K562 (cell line): ENCODE results near the gene HEG1. TPM values are rescaled to one million over a fixed set of nuclear protein-coding genes. Genes with fewer than 3 reads are reported as not detected.

Experiments used
- ATAC-seq: fragments of 200-7000 bp; cut with Tn5 transposase; 3 replicates; pipeline ENCODE4 v1.9.1; 2020; ENCODE audit warnings: moderate library complexity
- BruUV-seq: library from RNA; stranded (reverse); fragments of 400-500 nt; replicated peaks from 2 replicates; lab custom pipeline; 2021; lab: Mats Ljungman, UMichigan
- CTCF ChIA-PET: fragments of 300-600 bp; formaldehyde crosslinking; extraction: SDS; loops from one replicate; lab custom pipeline; 2021; ENCODE audit warnings: low intra/inter-chr PET ratio; lab: Yijun Ruan, JAX
- POLR2A ChIA-PET: fragments of 300-600, 350-650 bp; sonication (Branson Sonifier 250); formaldehyde crosslinking; extraction: SDS; loops from one replicate; lab custom pipeline; 2021; ENCODE audit warnings: antibody characterized with exemption, inconsistent platforms; lab: Yijun Ruan, JAX
- DNase-seq, 4 experiments: peaks; one replicate each; pipeline versions ENCODE4 v3.0.0 to v3.0.0-alpha.2; 2011 to 2018; ENCODE audit warnings: low spot score in 3 of 4, mixed read lengths in 3 of 4; ENCODE audit errors: extremely low read depth in 1 of 4
- FAIRE-seq: peaks from 2 replicates; lab custom pipeline; 2011; peaks lifted over from hg19 to GRCh38; lab: Jason Lieb, UNC
- H2AFZ ChIP-seq: 2 replicates; pipeline ENCODE4 v1.6.0; 2011; ENCODE audit warnings: low read depth, low read length, control low read depth, inconsistent platforms
- H3K27ac ChIP-seq: fragments of 200-600 bp; 3 replicates; pipeline ENCODE4 v1.8.0; 2011; ENCODE audit warnings: low read depth, mild to moderate bottlenecking, control low read depth, inconsistent platforms, low read length, moderate library complexity, mixed read lengths; ENCODE audit errors: extremely low read depth
- H3K27me3 ChIP-seq, 2 experiments: fragments of 300-600 bp in 1 of 2; 2 replicates in 1 of 2; 3 replicates in 1 of 2; pipeline versions ENCODE4 v1.6.0 to v1.8.0; 2011; ENCODE audit warnings: inconsistent platforms in 2 of 2, low read length in 2 of 2, mild to moderate bottlenecking in 1 of 2, mixed read lengths in 1 of 2, moderate library complexity in 1 of 2; ENCODE audit not compliant: control insufficient read depth in 2 of 2, insufficient read depth in 2 of 2
- H3K36me3 ChIP-seq: fragments of 300-600 bp; 3 replicates; pipeline ENCODE4 v1.8.0; 2011; ENCODE audit warnings: mild to moderate bottlenecking, low read length, inconsistent platforms; ENCODE audit not compliant: control insufficient read depth, insufficient read depth
- H3K4me1 ChIP-seq, 2 experiments: fragments of 200-600 bp in 1 of 2; replicated peaks in 1 of 2; 2 replicates in 1 of 2; 3 replicates in 1 of 2; pipeline versions ENCODE4 v1.5.1 to v1.8.0; 2011; ENCODE audit warnings: inconsistent platforms in 2 of 2, low read length in 2 of 2, mild to moderate bottlenecking in 1 of 2, mixed read lengths in 1 of 2, moderate library complexity in 1 of 2; ENCODE audit not compliant: control insufficient read depth in 2 of 2, insufficient read depth in 2 of 2
- H3K4me2 ChIP-seq: 2 replicates; pipeline ENCODE4 v1.6.1; 2011; ENCODE audit warnings: low read length, control low read depth, inconsistent platforms, mixed read lengths; ENCODE audit not compliant: insufficient read depth
- H3K4me3 ChIP-seq: fragments of 200-600 bp; sonication (generic), shearing (Covaris generic); 2 replicates; pipeline ENCODE4 v1.5.1; 2016; ENCODE audit warnings: control low read depth, inconsistent platforms
- H3K79me2 ChIP-seq: fragments of 200-600 bp; 3 replicates; pipeline ENCODE4 v1.8.0; 2011; ENCODE audit warnings: low read length, inconsistent platforms; ENCODE audit not compliant: control insufficient read depth, insufficient read depth
- H3K9ac ChIP-seq, 2 experiments: 2 replicates each; pipeline versions ENCODE4 v1.6.0 to v1.6.1; 2011; ENCODE audit warnings: low read depth in 2 of 2, low read length in 2 of 2, control low read depth in 1 of 2, inconsistent platforms in 1 of 2, mild to moderate bottlenecking in 1 of 2, mixed read lengths in 1 of 2; ENCODE audit not compliant: insufficient read depth in 1 of 2
- H3K9me1 ChIP-seq: one replicate; pipeline ENCODE4 v1.6.0; 2011; ENCODE audit warnings: inconsistent platforms, mild to moderate bottlenecking, low read length, moderate library complexity; ENCODE audit not compliant: control insufficient read depth, insufficient read depth
- H3K9me3 ChIP-seq: replicated peaks from 2 replicates; pipeline ENCODE4 v1.5.1; 2011; ENCODE audit warnings: low read depth, low read length, inconsistent platforms; ENCODE audit not compliant: control insufficient read depth, insufficient read depth
- H4K20me1 ChIP-seq: replicated peaks from 2 replicates; pipeline ENCODE4 v1.6.1; 2011; ENCODE audit warnings: low read length, inconsistent platforms, mixed read lengths; ENCODE audit not compliant: control insufficient read depth, insufficient read depth
- BCL6 ChIP-seq: fragments of 250-450 bp; sonication (Bioruptor Pico); IDR thresholded peaks from 2 replicates; pipeline ENCODE4 v1.4.0; 2020
- FIP1L1 ChIP-seq: fragments of 200-400 bp; formaldehyde crosslinking; IDR thresholded peaks from 2 replicates; pipeline ENCODE4 v1.6.1; 2018; ENCODE audit warnings: mild to moderate bottlenecking, low read depth, low read length; ENCODE audit not compliant: poor library complexity, severe bottlenecking
- FOXJ3 ChIP-seq: sonication (generic); formaldehyde crosslinking; IDR thresholded peaks from 2 replicates; pipeline ENCODE4 v1.4.0; 2020; ENCODE audit warnings: mild to moderate bottlenecking, missing genetic modification reagents
- HNRNPLL ChIP-seq: fragments of 200-400 bp; formaldehyde crosslinking; IDR thresholded peaks from 2 replicates; pipeline ENCODE4 v1.6.1; 2017; ENCODE audit warnings: low read length, low read depth, mild to moderate bottlenecking; ENCODE audit not compliant: poor library complexity, severe bottlenecking
- MAFK ChIP-seq: IDR thresholded peaks from 2 replicates; pipeline ENCODE4 v1.6.1; 2011; ENCODE audit warnings: low read length, improper control_type of control experiment
- MNT ChIP-seq, 2 experiments: fragments of 450-650 bp; conservative IDR thresholded peaks; 2 replicates each; pipeline ENCODE4 v1.6.1; 2017; ENCODE audit warnings: mild to moderate bottlenecking in 2 of 2, moderate library complexity in 2 of 2
- POLR2A ChIP-seq: fragments of 450-650 bp; conservative IDR thresholded peaks from 2 replicates; pipeline ENCODE4 v1.6.1; 2016
- RERE ChIP-seq: sonication (generic); formaldehyde crosslinking; IDR thresholded peaks from 2 replicates; pipeline ENCODE4 v1.8.0; 2023; ENCODE audit warnings: missing genetic modification reagents, mild to moderate bottlenecking, borderline replicate concordance
- SMAD1 ChIP-seq: fragments of 150-350 bp; IDR thresholded peaks from 2 replicates; pipeline ENCODE4 v1.6.1; 2014; ENCODE audit warnings: low read length, low read depth; ENCODE audit not compliant: partially characterized antibody
- SRSF9 ChIP-seq: fragments of 200-400 bp; formaldehyde crosslinking; IDR thresholded peaks from 2 replicates; pipeline ENCODE4 v1.6.1; 2017; ENCODE audit warnings: low read depth, low read length, borderline replicate concordance
- ZBTB33 ChIP-seq: sonication (generic); formaldehyde crosslinking; IDR thresholded peaks from 2 replicates; pipeline ENCODE4 v1.8.1; 2023; ENCODE audit warnings: mild to moderate bottlenecking, missing genetic modification reagents
- ZNF668 ChIP-seq: fragments of 250-450 bp; sonication (Bioruptor Pico); IDR thresholded peaks from 2 replicates; pipeline ENCODE4 v1.8.0; 2022; ENCODE audit warnings: mild to moderate bottlenecking, inconsistent platforms
- WGBS: fragments of 100-300 bp; shearing (Covaris generic); methylation state at CpG from one replicate; pipeline ENCODE4 v1.1.6; 2016; ENCODE audit warnings: low coverage, mixed read lengths; ENCODE audit not compliant: insufficient coverage; ENCODE audit errors: missing lambda C conversion rate; 5-methylcytosine and 5-hydroxymethylcytosine counted together
- in situ Hi-C: fragments of 300-500 bp; cut with MboI; formaldehyde crosslinking; loops from 4 replicates; pipeline ENCODE4 v1.15.0; 2018; ENCODE audit warnings: inconsistent platforms, mixed read lengths
- intact Hi-C: fragments of 100-400 bp; cut with micrococcal nuclease; formaldehyde crosslinking; loops from 2 replicates; pipeline ENCODE4 v1.14.2; 2022
- polyA plus RNA-seq, 8 experiments: library from polyadenylated mRNA; depleted of rRNA in 4 of 8; stranded (reverse) in 5 of 8; unstranded in 3 of 8; fragments of >200 nt; fragmentation: Nextera tagmentation in 2 of 8; fragmentation: Illumina TruSeq in 1 of 8; extraction: Ambion mirVana in 2 of 8; extraction: Trizol in 1 of 8; gene quantifications; 2 replicates each; pipeline versions ENCODE4 v1.2.1 to v1.2.3, GENCODE V29; 2011 to 2014; ENCODE audit warnings: inconsistent platforms in 1 of 8, missing spikeins in 1 of 8
- total RNA-seq, 7 experiments: library from RNA; depleted of rRNA in 6 of 7; stranded (reverse); fragments of >200 nt in 6 of 7; fragmentation: Illumina TruSeq in 2 of 7; extraction: Trizol in 2 of 7; gene quantifications; 2 replicates each; pipeline versions ENCODE4 v1.2.1 to v1.2.3, GENCODE V29; 2011 to 2021; ENCODE audit warnings: low replicate concordance in 1 of 7

The HEG1 gene
- total and polyA plus RNA-seq, 9 of the 15 experiments (the other 6 are each of a cell fraction or from before 2014, with no cell fraction given): 0.24 TPM; not detected in 8

GRCh38 chr3:125039131-125040100, 16.4 kb downstream of the HEG1 start:
- Histone ChIP-seq H3K9ac (no peak overlapping the region), H3K27ac (no peak overlapping the region), H2AFZ (no peak overlapping the region), H3K9me3 (no peaks in the 10 kb centered on the region), H3K9me1 (no peaks in the 10 kb centered on the region), H3K4me1 (no peaks in the 10 kb centered on the region), H4K20me1 (no peaks in the 10 kb centered on the region), H3K36me3 (no peaks in the 10 kb centered on the region), H3K4me3 (no peak overlapping the region), H3K4me2 (no peak overlapping the region), H3K27me3 (peaks cover 0 to 10% of the 10 kb centered on the region in 2 experiments; a peak in 1 of 5 replicates), H3K79me2 (no peaks in the 10 kb centered on the region)
- ChIA-PET CTCF (no interaction called here), POLR2A (no interaction called here)
- DNase-seq (no peak), FAIRE-seq (no peak), ATAC-seq (no peak)
- intact Hi-C loops: no loop called here
- WGBS: 0% methylated on average over 11 of the region's 11 CpGs
- no TSS peak for BruUV-seq
- in situ Hi-C loops: no loop called here
- TF ChIP-seq FOXJ3 (no peak), MAFK (no peak), FIP1L1 (no peak), BCL6 (CRISPR knock-in tag) (no peak), MNT (conservative IDR thresholded peaks at IDR 0.05) (no peak), RERE (CRISPR knock-in tag) (no peak), ZBTB33 (CRISPR knock-in tag) (no peak), ZNF668 (no peak), SRSF9 (no peak), POLR2A (no peak), HNRNPLL (no peak), SMAD1 (no peak)
